Right ventricle myocardium superior (tissue), 1 donor: ENCODE measurements around the gene AP1S3. TPM values are rescaled to one million over a fixed set of nuclear protein-coding genes. Genes with fewer than 3 reads are reported as not detected.

Experiments
- ATAC-seq: fragments of 200-7000 bp; cut with Tn5 transposase; one replicate; pipeline ENCODE4 v1.9.1; 2020; ENCODE audit warnings: mild to moderate bottlenecking; ENCODE audit not compliant: poor library complexity
- DNase-seq: peaks from one replicate; pipeline ENCODE4 v3.0.0-alpha.2; 2020
- intact Hi-C: fragments of 100-400 bp; cut with DNase I; formaldehyde crosslinking; loops from one replicate; pipeline ENCODE4 v1.11.2; 2022
- total RNA-seq: library from RNA; stranded (reverse); fragmentation: NEBNext Ultra II Directional; extraction: Animal tissue kit (Norgen Biotek cat#: 25700); gene quantifications from one replicate; pipeline ENCODE4 v1.2.1, GENCODE V29; 2021
- donor health status: DM: no; HTN: yes; CAD: no; lungs with severe emphysema.

The AP1S3 gene
- total RNA-seq, 1 donor from 2014 or later: 0.16 TPM

- intact Hi-C loops: no loop called here
- ATAC-seq (no peak), DNase-seq (no peak)
Observed at GRCh38 chr2:223856021-223856420, 18.6 kb upstream of the AP1S3 start.

- DNase-seq (no peak), ATAC-seq (no peak)
- intact Hi-C loops: no loop called here
Observed at GRCh38 chr2:223855426-223855825, 18.0 kb upstream of the AP1S3 start.

GRCh38 chr2:223854741-223855140 is 17.4 kb upstream of the AP1S3 start:
- ATAC-seq (no peak), DNase-seq (no peak)
- intact Hi-C loops: no loop called here

- intact Hi-C loops: no loop called here
- no peak for DNase-seq
- ATAC-seq: no peak
Observed at GRCh38 chr2:223853425-223853837, 16.0 kb upstream of the AP1S3 start.

GRCh38 chr2:223852281-223852795 is 15.0 kb upstream of the AP1S3 start:
- DNase-seq (no peak), ATAC-seq (no peak)
- intact Hi-C loops: no loop called here

GRCh38 chr2:223847410-223847809 is 10.0 kb upstream of the AP1S3 start:
- no peak for ATAC-seq
- intact Hi-C loops: no loop called here
- DNase-seq: no peak

GRCh38 chr2:223846515-223846914 is 9.1 kb upstream of the AP1S3 start:
- intact Hi-C loops: no loop called here
- no peak for ATAC-seq
- DNase-seq: no peak

GRCh38 chr2:223841436-223842190 is 4.2 kb upstream of the AP1S3 start:
- ATAC-seq (no peak), DNase-seq (no peak)
- intact Hi-C loops: no loop called here

GRCh38 chr2:223835701-223836532 is 1.5 kb downstream of the AP1S3 start:
- intact Hi-C loops: no loop called here
- ATAC-seq: no peak
- DNase-seq: no peak

- no peak for ATAC-seq
- no peak for DNase-seq
- intact Hi-C loops: no loop called here
Observed at GRCh38 chr2:223834431-223834830, 3.0 kb downstream of the AP1S3 start.

- peak; percentile 41 for ATAC-seq
- intact Hi-C loops: no loop called here
- DNase-seq: no peak
Observed at GRCh38 chr2:223832241-223832903, 5.0 kb downstream of the AP1S3 start.

GRCh38 chr2:223829128-223829527 is 8.3 kb downstream of the AP1S3 start:
- intact Hi-C loops: no loop called here
- ATAC-seq (no peak), DNase-seq (no peak)

- no peak for ATAC-seq
- DNase-seq: no peak
- intact Hi-C loops: no loop called here
Observed at GRCh38 chr2:223828314-223828713, 9.1 kb downstream of the AP1S3 start.

- intact Hi-C loops: no loop called here
- no peak for DNase-seq
- ATAC-seq: no peak
Observed at GRCh38 chr2:223826995-223827394, 10.4 kb downstream of the AP1S3 start.

- intact Hi-C loops: no loop called here
- DNase-seq (no peak), ATAC-seq (no peak)
Observed at GRCh38 chr2:223824301-223824700, 13.1 kb downstream of the AP1S3 start.

GRCh38 chr2:223822818-223823217 is 14.6 kb downstream of the AP1S3 start:
- DNase-seq (no peak), ATAC-seq (no peak)
- intact Hi-C loops: no loop called here

- ATAC-seq (no peak), DNase-seq (no peak)
- intact Hi-C loops: no loop called here
Observed at GRCh38 chr2:223820549-223820948, 16.8 kb downstream of the AP1S3 start.

GRCh38 chr2:223819891-223820290 is 17.5 kb downstream of the AP1S3 start:
- ATAC-seq: no peak
- DNase-seq: no peak
- intact Hi-C loops: no loop called here

GRCh38 chr2:223815884-223816570 is 21.4 kb downstream of the AP1S3 start:
- DNase-seq (no peak), ATAC-seq (no peak)
- intact Hi-C loops: no loop called here
